GM21360 (cell line): ENCODE data around the gene BACE1.
"Not testable (repeated sequence)": the region's sequence is repeated elsewhere in the genome, so short reads cannot be mapped to it uniquely, and the experiment has no call there.

Source experiments
- ATAC-seq: cut with Tn5 transposase; IDR thresholded peaks from one replicate; pipeline ENCODE4 v1.9.1; 2021; ENCODE audit warnings: mild to moderate bottlenecking, moderate library complexity; ENCODE audit not compliant: unreplicated experiment

Gene BACE1

DNA sequence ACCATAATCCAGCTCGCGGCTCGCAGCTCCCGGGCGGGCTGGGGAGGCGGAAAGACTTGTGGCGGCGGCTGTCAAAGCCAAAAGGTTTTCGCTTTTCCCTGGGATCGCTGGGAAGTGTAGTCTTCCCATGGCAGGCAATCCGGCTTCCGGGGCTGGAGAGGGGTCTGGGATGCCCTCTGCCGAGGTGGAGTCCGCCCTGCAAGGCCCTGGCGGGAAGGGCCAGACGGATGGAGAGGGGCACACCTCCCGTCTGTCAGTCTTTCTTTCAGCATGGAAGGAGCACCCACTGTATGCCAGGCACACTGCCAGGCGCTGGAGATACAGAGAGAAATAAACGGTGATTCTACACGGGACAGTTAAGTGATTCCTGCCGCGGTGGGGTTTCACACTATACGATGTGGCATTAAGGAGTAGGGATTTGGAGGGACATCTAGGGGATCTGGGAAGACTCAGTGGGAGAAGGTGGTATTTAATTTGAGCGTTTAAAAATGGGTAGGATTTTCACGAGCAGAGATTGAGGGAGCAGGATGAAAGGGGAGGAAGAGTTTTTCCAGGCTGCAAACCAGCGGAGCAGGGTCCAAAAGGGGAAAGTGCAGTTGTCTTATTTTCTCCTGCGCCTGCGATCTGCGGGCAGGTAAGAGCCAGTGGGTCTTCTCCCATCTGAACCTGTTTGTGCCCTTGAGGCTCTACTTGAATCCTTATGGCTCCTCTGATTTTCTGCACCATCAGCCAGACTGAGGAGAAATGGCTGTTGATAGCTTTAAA, at the start of gene BACE1:
Gene BACE1 (minus strand): TSS at position 60 of the 765 bp plus-strand sequence. CDS start 461 bp downstream, outside the sequence.
- no peak for ATAC-seq

DNA sequence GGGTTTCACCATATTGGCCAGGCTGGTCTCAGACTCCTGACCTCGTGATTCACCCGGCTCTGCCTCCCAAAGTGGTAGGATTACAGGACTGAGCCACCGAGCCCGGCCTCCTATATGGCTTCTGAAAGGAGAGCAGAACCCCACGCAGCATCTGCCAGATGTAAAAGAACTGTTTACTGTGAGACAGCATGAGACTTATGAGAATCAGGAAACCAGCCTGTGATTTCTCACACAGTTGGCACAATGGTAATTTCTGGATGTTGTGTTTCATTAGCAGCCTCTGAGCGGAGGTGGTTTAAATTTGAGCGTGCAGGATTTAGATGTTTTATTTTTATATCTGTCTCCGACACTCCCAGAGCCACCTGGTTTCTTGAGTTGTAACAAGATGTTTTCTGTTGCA, 45.4 kb upstream of the BACE1 start:
- no peak for ATAC-seq

DNA sequence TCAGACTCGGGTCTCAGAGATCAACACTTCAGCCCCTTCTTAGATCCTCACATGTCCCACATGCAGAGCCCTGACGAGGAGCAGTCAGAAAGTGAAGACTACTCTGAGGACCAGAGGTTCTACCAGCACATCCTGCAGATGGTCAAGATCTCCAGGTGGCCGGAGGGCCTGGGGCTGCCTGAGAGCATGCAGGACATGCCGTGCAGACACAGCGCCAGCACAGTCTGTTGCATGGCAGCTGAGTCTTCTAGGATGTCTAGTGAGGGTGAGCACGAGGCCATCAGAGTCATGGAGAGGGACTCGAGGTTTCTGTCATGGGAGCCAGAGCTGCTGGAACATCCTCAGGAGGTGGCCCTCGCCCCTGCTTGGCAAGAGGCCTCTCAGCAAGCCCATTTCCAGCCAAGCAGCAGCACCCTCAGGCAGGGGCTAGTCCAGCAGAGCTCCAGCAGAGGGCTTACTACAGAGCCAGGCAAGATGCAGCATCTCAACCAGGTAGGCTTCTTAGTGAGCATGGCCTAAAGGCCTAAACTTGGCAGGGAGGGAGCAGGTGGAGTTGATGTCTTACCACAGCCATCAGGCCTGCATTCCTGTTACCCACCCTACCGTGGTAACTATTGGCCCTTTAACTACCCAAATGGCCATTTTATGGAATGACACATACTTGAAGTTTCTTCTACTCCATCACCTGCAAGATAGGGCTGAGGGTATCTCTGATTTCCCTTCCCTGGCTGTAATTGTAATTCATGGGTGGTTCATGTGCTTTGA, 40.3 kb upstream of the BACE1 start:
- ATAC-seq: no peak

DNA sequence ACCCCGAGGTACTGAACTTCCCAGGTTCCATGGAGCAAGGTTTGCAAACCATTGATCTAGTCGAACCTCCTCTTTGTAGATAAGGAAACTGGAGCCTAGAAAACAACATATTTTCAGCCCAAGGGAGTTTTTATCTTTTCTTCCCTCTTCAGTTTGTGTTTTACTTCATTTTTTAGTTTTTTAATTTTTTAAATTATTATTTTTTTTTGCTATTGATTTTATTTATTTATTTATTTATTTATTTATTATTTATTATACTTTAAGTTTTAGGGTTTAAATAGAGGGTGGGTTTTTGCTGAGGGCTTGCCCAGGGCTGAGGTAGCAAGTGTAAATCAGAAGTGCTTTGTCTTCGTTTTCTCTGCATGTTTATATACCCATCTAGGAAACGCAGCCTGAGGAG, 38.5 kb upstream of the BACE1 start:
- no peak for ATAC-seq

DNA sequence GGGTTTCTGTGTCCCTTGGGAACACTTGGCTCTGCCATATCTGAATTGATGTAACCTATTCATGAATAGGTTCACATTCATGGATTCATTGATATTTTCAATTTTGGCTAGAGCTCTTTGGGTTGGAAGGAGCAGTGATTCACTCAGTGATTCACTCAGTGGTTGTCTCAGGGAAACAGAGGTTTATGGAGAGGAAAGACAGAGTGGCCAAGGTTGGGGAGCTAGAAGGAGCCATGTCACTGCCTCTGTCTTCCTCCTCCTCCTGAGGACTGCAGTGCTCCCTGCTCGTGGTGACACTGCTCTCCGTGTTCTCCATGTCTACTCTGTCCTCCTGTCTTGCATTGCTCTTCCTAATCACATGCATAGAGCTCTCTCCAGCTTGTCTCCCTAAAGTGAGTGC, 29.0 kb upstream of the BACE1 start:
- no peak for ATAC-seq

DNA sequence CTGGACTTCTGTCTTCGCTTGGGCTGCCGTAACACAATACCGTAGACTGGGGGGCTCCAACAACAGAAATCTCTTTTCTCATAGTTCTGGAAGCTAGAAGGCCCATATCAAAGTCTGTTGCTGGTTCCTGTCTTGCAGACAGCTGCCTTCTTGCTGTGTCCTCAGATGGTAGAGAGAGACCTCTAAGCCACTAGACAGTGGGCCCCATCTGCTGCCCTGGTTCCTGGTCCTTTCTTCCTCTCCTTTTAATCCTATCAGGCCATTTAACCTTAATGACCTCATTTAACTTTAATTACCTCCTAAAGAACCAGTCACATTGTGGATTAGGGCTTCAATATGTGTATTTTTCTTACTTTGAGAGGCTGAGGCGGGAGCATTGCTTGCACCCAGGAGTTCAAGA, 21.0 kb upstream of the BACE1 start:
- no peak for ATAC-seq

DNA sequence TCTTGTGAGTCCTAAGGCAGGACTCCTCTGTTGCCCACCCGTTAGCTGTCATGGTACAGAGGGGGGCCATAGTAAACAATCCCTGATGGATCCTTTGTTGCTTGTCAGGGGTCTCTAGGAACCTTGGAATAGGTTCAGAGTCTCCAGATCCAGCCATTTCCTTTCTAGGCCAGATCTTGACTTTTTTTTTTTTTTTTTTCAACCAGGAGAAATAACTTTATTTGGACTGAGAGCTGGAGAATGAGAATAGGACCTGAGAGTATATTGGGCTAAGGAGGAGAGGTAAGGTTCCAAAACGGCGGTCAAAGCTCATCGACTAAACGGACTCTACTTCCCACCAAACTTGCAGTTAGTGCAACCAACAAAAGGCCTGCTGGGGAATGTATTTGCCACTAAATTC, 19.3 kb upstream of the BACE1 start:
- ATAC-seq: no peak

DNA sequence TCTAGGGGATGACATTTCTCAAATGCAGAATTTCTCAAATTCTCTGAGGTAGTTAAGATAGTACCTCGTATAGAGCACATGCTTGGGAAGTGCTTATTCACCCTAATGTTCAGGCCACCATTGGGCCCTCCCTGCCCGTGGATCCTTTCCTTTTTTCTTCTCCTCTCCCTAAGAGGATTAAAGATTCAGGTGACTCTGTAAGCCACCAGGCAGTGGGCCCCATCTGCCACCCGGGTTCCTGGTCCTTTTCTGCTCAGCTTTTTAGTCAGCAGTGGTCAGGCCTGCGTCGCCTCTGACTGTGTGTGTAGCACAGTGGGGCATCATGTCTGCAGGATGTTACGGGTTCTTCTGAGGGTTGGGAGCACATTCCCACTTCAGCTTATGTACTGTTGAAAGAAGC, 18.8 kb upstream of the BACE1 start:
- ATAC-seq: no peak

DNA sequence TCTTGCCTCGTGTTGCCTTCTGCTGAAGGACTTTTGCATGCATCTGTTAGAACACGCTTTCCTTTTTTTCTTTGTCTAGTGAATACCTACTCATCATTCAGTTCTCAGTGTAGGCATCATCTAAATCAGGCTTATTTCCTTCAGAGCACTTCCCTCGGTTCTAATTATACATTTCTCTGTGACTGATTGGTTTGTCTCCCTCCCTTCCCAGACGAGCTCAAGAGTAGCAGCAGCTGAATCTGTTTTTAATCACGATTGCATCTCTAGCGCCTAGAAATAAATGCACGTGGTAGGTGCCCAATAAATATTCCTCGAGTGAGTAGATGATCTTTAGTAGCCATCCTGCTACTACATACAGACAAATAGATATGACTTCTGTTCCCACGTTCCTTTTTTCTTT, 17.9 kb upstream of the BACE1 start:
- ATAC-seq: no peak

DNA sequence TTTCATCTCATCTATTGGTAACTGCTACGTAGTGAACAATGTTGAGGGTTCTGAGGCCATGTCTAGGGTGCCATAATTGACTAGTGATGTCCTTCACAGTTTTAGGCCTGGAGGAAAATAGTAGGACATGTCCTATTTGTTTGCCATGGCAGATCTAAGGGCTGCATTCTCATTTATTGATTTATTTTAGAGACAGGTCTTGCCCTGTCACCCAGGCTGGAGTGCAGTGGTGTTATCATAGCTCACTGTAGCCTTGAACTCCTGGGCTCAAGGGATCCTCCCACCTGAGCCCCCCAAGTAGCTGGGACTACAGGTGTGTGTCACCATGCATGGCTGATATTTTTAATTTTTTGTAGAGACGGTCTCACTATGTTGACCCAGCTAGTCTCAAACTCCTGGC, 16.8 kb upstream of the BACE1 start:
- ATAC-seq: no peak

DNA sequence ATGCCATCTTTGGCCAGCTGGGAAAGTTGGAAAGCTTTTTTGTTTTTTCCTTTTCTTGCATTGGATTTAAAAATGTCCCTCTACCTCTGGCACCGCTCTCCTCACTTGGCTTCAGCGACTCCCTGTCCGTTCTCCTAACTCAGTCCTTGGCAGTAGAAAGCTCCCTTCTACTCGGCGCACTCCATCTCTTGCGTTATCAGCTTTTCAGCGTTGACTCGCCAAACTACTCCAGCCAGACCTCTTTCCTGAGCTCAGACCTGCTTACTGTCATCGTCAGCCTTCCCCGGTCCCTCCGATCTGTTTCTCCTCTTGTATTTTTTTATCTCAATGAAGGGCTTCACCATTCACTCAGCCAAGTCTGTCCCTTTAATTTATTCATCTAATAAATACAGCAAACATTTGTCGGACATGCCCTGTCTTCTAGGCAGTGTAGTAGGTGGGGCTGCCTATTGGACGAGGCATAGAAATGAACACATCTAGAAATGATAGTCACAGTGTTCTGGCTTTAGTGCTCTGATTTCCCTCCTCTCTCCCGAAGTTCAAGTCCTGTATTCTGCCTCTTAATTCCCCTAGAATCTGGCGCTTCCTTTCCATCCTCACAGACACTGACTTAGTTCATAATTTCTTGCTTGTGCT, 12.4 kb upstream of the BACE1 start:
- no peak for ATAC-seq

DNA sequence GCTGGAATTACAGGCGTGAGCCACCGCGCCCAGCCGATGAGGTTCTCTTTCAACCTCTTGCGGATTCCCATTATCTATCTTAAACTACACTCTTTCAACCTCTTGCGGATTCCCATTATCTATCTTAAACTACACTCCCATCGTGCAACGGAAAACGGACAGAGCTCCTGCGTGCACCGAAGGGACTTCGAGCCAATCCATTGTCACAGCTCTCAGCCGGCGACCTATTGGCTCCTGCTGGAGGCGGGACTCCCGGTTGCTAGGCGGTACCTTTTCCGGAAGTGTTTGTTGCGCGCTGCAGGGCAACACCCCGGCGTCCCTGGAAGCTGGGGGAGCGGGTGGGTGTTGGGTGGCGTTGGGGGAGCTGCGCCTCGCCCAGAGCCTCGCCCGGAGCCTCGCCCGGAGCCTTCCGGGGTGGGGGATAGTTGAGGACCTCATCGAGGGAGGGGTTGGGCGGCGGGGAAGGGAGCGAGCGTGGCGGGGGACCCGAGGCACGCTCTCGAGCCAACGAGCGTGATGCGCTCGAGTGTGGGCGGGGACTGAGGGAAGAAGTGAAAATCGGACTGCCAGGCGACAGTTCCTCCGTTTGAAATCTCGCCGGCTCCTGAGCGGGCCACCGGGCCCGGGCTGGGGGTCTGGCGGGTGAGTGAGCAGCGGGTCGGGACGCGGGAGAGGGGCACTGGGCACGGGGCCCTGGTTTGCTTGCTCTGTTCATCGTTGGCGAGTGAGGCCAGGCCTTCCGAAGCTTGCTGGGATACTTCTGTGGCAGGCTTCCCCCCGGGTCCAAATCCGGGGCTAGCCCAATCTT, 11.7 kb upstream of the BACE1 start, which contains the start of gene CEP164:
Gene CEP164 (plus strand): TSS at position 288 of the 808 bp plus-strand sequence. CDS start 10,733 bp downstream, outside the sequence.
- ATAC-seq: peak; percentile 94

DNA sequence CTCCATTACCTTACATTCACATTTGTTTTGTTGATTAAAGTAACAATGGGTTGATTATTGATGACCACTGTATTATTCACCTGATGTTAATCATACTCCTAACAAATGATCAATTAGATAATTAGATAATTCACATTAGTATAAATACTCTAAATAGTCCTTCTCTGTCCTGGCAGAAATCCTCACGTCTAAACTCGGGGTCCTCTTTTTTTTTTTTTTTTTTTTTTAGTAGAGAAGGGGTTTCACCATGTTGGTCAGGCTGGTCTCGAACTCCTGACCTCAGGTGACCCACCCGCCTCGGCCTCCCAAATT, 11.2 kb upstream of the BACE1 start:
- ATAC-seq: not testable (repeated sequence)

DNA sequence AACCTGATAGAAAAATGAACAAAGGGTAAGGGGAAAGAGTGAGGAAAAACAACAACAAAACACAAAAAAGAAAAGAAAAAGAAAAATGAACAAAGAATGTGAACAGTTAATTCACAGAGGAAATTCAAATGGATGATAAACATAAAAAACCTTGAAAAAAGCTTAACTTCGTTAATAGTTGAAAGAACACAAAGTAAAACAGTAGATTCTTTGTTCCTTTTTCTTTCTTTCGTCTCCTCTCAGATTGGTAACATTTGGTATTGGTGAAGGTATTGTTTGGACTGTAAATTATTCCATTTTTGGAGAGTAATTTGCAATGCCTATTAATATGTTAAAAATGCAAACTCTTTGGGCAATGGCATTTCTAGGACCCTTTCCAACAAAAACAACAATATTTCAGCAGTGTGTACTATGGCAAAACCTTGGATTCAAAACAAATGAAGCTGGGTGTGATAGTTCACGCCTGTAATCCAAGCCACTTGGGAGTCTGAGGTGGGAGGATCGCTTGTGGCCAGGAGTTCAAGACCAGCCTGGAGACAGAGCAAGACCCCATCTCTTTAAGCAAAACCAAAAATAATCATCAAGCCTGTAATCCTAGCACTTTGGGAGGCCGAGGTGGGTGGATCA, 3.3 kb upstream of the BACE1 start:
- no peak for ATAC-seq

DNA sequence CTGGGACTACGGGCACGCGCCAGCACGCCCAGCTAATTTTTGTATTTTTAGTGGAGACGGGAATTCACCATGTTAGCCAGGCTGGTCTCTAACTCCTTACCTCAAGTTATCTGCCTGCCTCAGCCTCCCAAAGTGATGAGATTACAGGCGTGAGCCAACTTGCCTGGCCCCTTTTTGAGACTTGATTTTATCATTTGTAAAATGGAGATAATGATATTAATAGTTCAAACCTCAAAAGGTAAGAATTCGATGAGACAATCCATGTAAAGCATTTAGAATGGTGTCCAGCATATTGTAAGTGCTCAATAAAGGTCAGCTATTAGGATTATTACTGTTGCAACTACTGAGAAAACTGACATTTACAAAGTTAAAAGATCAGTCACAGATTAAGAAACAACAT, 2.7 kb upstream of the BACE1 start:
- no peak for ATAC-seq

DNA sequence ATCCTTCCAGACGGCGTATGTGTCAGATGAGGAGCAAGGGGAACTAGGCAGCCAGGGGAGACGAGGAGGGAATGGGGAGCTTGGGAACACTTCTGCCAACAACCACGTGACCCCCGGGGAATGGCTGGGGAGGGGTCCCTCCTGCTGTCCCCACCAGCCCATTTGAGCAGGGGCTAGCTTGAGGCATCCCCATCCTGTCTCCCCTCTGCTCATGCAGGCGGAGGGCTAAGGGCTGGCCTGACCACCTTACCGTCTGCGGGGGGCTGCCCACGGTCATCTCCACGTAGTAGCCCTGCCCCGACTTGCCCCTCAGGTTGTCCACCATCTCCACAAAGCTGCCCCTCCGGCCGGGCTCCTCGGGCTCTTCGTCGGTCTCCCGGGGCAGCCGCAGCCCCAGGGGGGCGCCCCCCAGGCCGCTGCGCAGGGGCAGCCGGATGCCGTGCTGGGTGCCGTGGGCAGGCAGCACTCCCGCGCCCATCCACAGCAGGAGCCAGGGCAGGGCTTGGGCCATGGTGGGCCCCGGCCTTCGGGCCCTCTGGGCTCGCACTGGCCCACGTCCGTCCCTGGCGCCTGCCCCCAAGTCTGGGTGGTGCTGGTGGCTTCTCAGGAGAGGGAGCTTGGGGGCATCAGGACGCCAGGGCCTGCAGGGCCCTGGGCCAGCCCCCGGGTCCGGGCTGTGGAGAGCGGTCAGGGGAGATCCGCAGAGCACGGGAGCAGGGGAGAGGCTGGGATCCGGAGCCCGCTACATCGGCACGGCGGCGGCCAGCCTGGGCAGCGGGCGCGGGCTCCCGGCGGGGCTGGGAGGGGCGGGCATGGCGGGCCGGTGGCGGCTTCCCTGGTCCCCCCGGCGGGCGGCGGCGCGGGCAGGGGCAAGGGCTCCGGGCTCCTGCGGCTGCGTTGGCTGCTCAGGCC, 515 bp downstream of the BACE1 start:
- no peak for ATAC-seq

DNA sequence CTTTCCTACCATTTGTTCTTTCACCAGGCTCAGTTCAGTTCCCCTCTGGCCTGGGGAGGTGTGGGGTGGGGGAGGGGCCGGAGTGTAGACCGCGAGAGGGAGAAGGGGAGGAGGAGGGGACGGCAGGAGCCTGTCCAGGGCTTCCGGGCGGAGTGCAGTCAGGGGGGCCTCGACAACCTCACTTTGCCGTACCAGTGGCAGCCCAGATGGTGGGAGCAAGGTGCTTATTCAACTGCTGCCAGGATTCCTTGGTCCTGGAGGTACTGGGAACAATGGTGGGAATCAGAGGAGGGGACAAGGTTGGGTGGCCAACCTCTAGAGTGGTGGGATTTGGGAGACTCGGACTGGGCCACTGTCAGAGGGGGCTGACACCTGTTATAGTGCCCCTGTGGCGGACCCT, 1.2 kb downstream of the BACE1 start:
- ATAC-seq: no peak

DNA sequence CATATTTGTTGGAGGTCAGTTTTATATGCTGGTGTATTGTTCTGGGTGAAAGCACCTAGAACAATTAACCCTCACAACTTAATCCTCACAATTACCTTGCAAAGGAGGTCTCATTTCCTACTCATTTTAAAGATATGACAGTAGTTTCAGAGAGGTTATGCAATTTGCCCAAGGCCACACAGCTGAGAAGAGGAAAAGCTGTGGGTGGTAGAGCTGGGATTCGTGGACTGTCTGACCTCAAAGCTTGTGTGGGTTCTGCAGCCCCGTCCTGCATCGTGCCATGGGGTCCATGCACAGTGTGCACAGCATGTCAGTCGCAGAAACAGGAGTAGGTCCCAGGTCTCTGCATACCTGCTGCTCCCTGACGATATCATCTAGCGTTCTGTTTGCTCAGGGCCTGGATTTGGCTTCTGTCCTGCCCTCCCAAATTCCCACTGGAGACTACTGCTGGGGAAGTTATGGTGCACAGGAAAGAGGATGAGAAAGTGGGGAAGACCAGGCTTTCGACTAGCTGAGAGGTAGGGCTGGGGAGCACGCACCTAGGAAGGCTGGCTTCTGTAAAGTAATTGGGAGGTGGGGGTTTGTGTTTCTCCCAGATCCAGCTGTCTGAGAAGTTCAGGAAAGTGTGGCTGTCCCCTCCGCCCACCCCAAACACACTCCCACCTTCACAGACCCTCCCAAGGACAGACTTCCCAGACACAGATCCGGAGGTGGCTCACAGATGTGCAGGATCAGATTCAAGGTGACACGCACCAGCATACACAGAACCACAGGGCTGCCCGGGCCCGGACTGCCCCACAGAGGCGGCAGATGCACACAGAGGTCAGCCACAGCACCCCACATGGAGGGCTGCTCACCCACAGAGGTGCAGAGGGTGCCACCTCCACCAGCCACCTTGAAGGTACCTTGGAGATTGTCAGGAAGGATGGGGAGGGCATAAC, 2.0 kb downstream of the BACE1 start:
- no peak for ATAC-seq

DNA sequence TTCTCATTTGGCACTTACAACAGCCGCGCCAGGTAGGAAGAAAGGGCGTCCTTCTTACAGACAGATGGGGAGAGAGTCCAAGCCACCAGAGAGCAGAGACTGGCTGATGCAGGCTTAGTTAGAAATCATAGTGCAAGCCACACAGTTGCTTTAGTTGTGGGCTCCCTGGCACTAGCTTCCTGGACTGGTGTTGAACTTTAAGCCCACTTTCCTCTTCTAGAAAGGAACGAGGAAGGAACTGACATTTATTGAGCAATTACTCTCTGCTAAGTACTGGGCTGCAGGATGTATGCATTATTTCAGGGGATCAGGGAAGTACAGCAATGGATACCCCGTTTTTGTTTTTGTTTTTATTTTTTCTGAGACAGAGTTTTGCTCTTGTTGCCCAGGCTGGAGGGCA, 3.0 kb downstream of the BACE1 start:
- ATAC-seq: no peak
